A172 (cell line): ENCODE data around the gene GJD2. TPM values are rescaled to one million over a fixed set of nuclear protein-coding genes. Genes with fewer than 3 reads are reported as not detected.
A peak's percentile ranks its signal among the peaks of the same experiment; 100 is the strongest.

Experiments
- DNase-seq: peaks from one replicate; pipeline ENCODE4 v3.0.0-alpha.2; 2015; ENCODE audit warnings: low spot score
- total RNA-seq: library from RNA; depleted of rRNA; stranded (reverse); fragments of >200 nt; shearing (Covaris generic); gene quantifications from 2 replicates; pipeline ENCODE4 v1.2.3, GENCODE V29; 2014; rRNA removed

The GJD2 gene
- total RNA-seq, 1 experiment from 2014 or later = not detected

DNA sequence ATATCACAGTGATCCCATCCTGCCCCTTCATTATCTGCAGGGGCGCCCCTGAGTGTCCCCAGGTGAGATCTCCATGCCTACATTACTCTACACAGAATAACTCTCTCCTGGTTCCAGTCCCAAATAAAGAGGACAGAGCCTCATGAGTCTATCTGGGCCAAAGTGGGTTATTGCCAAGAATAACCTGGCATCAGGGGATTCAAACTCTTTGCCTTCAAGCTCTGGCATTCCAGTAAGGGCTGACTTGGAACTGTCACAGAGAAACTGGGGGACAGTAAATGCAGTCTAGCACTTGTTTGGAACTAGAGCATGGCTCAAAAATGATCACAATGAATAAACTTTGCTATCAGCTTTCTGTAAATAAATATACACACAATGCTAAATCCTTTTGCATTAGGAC lies 30.3 kb downstream of the GJD2 start:
- no peak for DNase-seq

DNA sequence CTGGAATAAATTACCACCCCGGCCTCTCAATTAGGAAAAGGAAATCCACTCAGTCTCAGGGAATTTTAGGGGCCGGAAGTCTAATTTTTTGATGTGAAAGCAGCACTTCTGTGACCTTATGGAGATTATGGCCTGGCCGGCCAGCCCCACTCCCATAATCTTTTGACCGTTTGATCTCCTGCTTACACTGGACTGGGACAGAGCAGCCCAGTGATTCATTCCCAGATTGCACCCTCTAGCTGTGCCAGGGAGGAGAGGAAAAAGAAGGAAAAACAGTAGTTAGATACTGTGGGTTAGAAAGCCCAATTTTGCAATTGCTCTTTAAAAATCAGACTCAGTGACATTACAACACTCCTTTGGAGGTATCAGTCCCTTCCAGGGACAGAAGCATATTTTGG lies 32.4 kb downstream of the GJD2 start:
- peak; percentile 56 for DNase-seq

GRCh38 chr15:34721802-34722438 lies 32.9 kb downstream of the GJD2 start:
- DNase-seq = peak; percentile 65

DNA sequence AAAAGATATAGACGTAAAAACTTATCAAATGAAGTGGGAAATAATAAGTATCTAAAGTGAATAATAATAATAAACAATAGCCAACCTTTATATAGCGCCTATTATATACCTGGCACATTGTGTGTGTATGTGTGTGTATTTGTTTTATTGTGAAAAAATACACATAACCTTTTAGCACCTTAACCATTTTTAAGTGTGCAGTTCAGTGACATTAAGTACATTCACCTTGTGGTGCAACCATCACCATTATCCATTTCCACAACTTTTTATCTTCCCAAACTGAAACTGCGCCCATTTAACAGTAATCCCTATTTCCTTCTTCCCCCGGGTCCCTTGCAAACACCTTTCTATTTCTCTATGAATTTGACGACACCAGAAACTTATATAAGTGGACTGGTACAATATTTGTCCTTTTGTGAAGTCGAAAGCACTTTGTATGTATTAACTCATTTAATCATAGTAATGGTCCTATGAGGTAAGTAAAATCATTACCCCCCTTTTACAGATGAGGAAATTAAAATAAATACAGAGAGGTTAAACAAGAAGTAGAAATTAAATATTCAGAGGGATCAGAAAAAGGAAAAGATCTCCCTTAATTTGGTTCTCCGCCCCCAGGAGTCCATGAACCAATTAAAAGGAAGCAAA lies 33.5 kb downstream of the GJD2 start:
- DNase-seq = no peak

DNA sequence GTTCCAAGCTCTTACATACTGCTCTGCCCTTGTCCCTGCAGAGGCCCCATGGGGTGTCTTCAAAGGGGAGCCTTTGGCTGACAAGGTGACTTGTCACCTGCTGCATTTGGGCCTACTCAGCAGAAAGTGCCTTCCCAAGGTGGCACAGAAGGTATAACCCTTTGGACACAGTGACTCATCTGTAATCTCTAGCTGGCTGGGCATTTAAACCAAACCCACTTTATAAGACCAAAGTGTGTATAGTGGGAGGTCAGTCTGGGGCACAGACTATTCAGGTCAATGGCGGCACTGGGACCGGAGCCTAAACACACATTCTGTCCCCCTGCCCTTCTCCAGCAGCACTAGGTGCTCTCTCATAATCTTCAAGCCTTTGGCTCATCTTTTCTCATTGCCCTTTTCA lies 35.1 kb downstream of the GJD2 start:
- DNase-seq = no peak

- no peak for DNase-seq
These were observed 35.8 kb downstream of the GJD2 start for GRCh38 chr15:34718681-34719665.

GRCh38 chr15:34717729-34718128 lies 37.1 kb downstream of the GJD2 start:
- DNase-seq = no peak

GRCh38 chr15:34716111-34716510 lies 38.7 kb downstream of the GJD2 start:
- DNase-seq = no peak

- DNase-seq = no peak
These were observed 40.2 kb downstream of the GJD2 start for GRCh38 chr15:34714476-34715121.

DNA sequence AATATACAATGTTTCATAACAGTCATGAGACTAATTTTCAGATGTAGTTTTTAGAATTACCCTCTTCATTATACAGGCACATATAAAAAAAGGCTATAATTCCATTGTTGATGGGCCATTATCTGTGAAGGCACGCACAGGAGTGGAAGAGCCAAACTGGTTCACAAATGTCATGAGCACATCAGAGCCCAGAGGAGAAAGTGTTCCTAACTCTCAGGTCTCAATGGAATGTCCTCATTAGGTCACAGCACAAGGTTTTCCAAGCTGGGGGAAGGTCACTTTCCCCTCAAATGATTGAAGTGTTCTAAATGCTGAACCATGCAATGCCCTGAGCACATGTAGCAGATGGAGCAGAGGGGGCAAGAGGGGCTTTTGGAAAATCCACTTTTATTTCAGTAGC lies 41.2 kb downstream of the GJD2 start:
- no peak for DNase-seq

- DNase-seq = no peak
These were observed 44.9 kb downstream of the GJD2 start for GRCh38 chr15:34709866-34710265.

- peak; percentile 47 for DNase-seq
These were observed 46.4 kb downstream of the GJD2 start for GRCh38 chr15:34708422-34708821.

- DNase-seq = no peak
These were observed 53.3 kb downstream of the GJD2 start for GRCh38 chr15:34701536-34701935.

Other genes starting within 250 kb of the GJD2 start
- gene GOLGA8B, start 171.3 kb downstream of the GJD2 start, total RNA-seq = 13.6 and 18.7 TPM in 2 replicates
- gene ACTC1, start 40.6 kb upstream of the GJD2 start, total RNA-seq = 0.03 and 0.29 TPM in 2 replicates
- 23.8 and 29.3 TPM in 2 replicates for gene AQR, start 214.7 kb upstream of the GJD2 start, total RNA-seq
- 15.3 and 15.7 TPM in 2 replicates for gene ZNF770, start 233.3 kb upstream of the GJD2 start, total RNA-seq